ENCODE measurements around the gene FPR3. TPM values are rescaled to one million over a fixed set of nuclear protein-coding genes. Genes with fewer than 3 reads are reported as not detected.

The FPR3 gene
- total RNA-seq, 1 experiment from 2014 or later, result not detected

GRCh38 chr19:51751655-51752054 is 43.3 kb upstream of the FPR3 start, which contains the start of gene FPR1:
Gene FPR1, minus strand, starts transcription at chr19:51751878. Its CDS starts 4,884 bp downstream, at chr19:51746994.
- no peak for TF ChIP-seq CTCF (conservative IDR thresholded peaks at IDR 0.05)
- H4K8ac ChIP-seq (replicated peaks; ENCODE audit: insufficient read length, low read depth, low read length), result no peak within 1 kb of the TSS
- no peak within 1 kb of the TSS for H3T11ph ChIP-seq (ENCODE audit: low read length)
- H3K4me2 ChIP-seq (ENCODE audit: insufficient read depth, insufficient read length, low read length), result no peak within 1 kb of the TSS
- no peak within 1 kb of the TSS for H3K56ac ChIP-seq (ENCODE audit: insufficient read length, low read depth, low read length)
- H3K9me3 ChIP-seq (ENCODE audit: control insufficient read depth, low read depth, low read length), result no peaks in the 10 kb centered on the region
- H3K79me2 ChIP-seq (ENCODE audit: insufficient read depth, low read length), result no peaks in the 10 kb centered on the region
- H3K27me3 Mint-ChIP-seq (ENCODE audit: low read depth), result peaks cover 18% of the 10 kb centered on the region
- H2AK5ac ChIP-seq (ENCODE audit: insufficient read length, low read length), result no peak within 1 kb of the TSS
- H3K4me1 Mint-ChIP-seq, result no peaks in the 10 kb centered on the region
- no peaks in the 10 kb centered on the region for H3K27me3 ChIP-seq (ENCODE audit: insufficient read depth, low read length)
- no peak for DNase-seq
- no peak within 1 kb of the TSS for H3K23ac ChIP-seq (ENCODE audit: insufficient read length, low read depth, low read length)
- H3K9ac ChIP-seq (ENCODE audit: extremely low read depth, insufficient read length, low read length), result no peak within 1 kb of the TSS
- no peak within 1 kb of the TSS for H2BK5ac ChIP-seq (ENCODE audit: insufficient read length, low read length)
- H3K4me1 ChIP-seq (ENCODE audit: insufficient read depth, low read length), result no peaks in the 10 kb centered on the region
- no peak within 1 kb of the TSS for H2BK120ac ChIP-seq (ENCODE audit: low read depth, low read length, poor library complexity, severe bottlenecking)
- peaks cover 0 to 2% (median 0%) of the 10 kb centered on the region in 3 experiments; a peak in 1 of 7 replicates for H3K36me3 Mint-ChIP-seq (ENCODE audit: insufficient read depth in 1 of 3, low read depth in 3 of 3)
- H3K4me3 Mint-ChIP-seq, result no peak within 1 kb of the TSS; a peak in 1 of 5 replicates
- H3K18ac ChIP-seq (ENCODE audit: insufficient read length, low read depth, low read length), result no peak within 1 kb of the TSS
- no peak within 1 kb of the TSS for H2AFZ ChIP-seq (ENCODE audit: low read length)
- H3K23me2 ChIP-seq (ENCODE audit: insufficient read length, low read depth, low read length, poor library complexity, severe bottlenecking), result no peaks in the 10 kb centered on the region
- no peak within 1 kb of the TSS; a peak in 1 of 7 replicates for H3K27ac Mint-ChIP-seq
- no peak within 1 kb of the TSS for H4K91ac ChIP-seq (ENCODE audit: insufficient read length, low read depth, low read length)
- no peak within 1 kb of the TSS for H3K27ac ChIP-seq (ENCODE audit: insufficient read length, low read depth, low read length)
- no peaks in the 10 kb centered on the region for H3K79me1 ChIP-seq (ENCODE audit: insufficient read depth, low read depth, low read length, poor library complexity, severe bottlenecking)
- H3K14ac ChIP-seq (ENCODE audit: insufficient read depth, low read length), result no peak within 1 kb of the TSS
- H4K20me1 ChIP-seq (ENCODE audit: control insufficient read depth, insufficient read depth, insufficient read length), result no peaks in the 10 kb centered on the region
- WGBS (ENCODE audit: extremely low coverage, insufficient read length, low lambda C conversion rate), result no CpG with 5 or more reads among the region's 2 CpGs
- no peak within 1 kb of the TSS for H4K5ac ChIP-seq (ENCODE audit: insufficient read length, low read depth, low read length)
- H3K4ac ChIP-seq (ENCODE audit: low read depth, low read length), result no peak within 1 kb of the TSS
- no peak within 1 kb of the TSS for H2BK15ac ChIP-seq (ENCODE audit: low read depth, low read length)
- H3K9me3 Mint-ChIP-seq, result peaks cover 43 to 90% of the 10 kb centered on the region in 2 experiments
- H2BK20ac ChIP-seq (ENCODE audit: low read depth, low read length, poor library complexity, severe bottlenecking), result no peak within 1 kb of the TSS
- no peak within 1 kb of the TSS for H2BK12ac ChIP-seq (ENCODE audit: insufficient read length, low read depth, low read length)

Measured in H9 (cell line).